Endothelial cell of umbilical vein (primary cell): Measurements from ENCODE around the gene ATP6V0A4.

Source experiments
- POLR2AphosphoS5 ChIP-seq: IDR thresholded peaks from 2 replicates; pipeline ENCODE4 v1.6.1; 2012; ENCODE audit warnings: low read depth, mild to moderate bottlenecking, control low read depth, low read length, moderate library complexity; ENCODE audit not compliant: insufficient read depth
- TF ChIP-seq, protein P1 (sequence below), 2 donors: IDR thresholded peaks; 1 replicate in 1 of 2; 2 replicates in 1 of 2; pipeline ENCODE4 v1.5.1; 2011; ENCODE audit warnings: low read length in 2 of 2, mild to moderate bottlenecking in 2 of 2, moderate library complexity in 2 of 2, control low read depth in 1 of 2, inconsistent platforms in 1 of 2, low read depth in 1 of 2; ENCODE audit not compliant: insufficient read depth in 1 of 2; ENCODE audit errors: extremely low read depth in 1 of 2

DNA sequence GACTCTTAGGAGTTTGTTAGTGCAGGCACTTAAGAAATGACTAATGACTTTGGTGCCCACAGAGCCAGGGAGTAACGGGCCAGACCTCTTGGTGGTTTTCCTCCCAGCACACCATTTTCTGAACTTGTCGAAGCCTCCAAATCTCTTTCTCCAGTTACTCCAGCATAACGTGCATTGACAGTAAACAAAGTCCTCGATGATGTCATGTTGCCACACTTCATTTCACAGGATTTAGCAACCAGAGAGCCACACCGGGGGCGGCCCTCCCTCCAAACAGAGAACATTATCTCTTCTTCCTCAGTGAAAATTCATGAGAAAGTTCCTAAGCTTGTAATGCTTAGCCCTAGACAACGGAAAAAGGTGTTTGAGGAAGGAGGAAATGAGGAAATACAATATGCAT is 92.8 kb downstream of the ATP6V0A4 start:
- TF ChIP-seq, protein P1, sequence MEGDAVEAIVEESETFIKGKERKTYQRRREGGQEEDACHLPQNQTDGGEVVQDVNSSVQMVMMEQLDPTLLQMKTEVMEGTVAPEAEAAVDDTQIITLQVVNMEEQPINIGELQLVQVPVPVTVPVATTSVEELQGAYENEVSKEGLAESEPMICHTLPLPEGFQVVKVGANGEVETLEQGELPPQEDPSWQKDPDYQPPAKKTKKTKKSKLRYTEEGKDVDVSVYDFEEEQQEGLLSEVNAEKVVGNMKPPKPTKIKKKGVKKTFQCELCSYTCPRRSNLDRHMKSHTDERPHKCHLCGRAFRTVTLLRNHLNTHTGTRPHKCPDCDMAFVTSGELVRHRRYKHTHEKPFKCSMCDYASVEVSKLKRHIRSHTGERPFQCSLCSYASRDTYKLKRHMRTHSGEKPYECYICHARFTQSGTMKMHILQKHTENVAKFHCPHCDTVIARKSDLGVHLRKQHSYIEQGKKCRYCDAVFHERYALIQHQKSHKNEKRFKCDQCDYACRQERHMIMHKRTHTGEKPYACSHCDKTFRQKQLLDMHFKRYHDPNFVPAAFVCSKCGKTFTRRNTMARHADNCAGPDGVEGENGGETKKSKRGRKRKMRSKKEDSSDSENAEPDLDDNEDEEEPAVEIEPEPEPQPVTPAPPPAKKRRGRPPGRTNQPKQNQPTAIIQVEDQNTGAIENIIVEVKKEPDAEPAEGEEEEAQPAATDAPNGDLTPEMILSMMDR (IDR thresholded peaks at IDR 0.05; ENCODE audit: extremely low read depth in 1 of 2, insufficient read depth in 1 of 2, low read depth in 1 of 2, low read length in 2 of 2), result no peak
- TF ChIP-seq POLR2AphosphoS5, result no peak
